IPS DF 6.9 (cell line): ENCODE results near the gene BLM.
"Not testable (repeated sequence)": the region's sequence is repeated elsewhere in the genome, so short reads cannot be mapped to it uniquely, and the experiment has no call there.

Experiments used
- DNase-seq: peaks from one replicate; pipeline ENCODE4 v3.0.0-alpha.2; 2013; ENCODE audit warnings: low read depth, low spot score
- H3K27ac ChIP-seq: one replicate; pipeline ENCODE4 v1.5.1; 2013; ENCODE audit warnings: low read length, control low read depth
- H3K27me3 ChIP-seq: 2 replicates; pipeline ENCODE4 v1.6.1; 2013; ENCODE audit warnings: mild to moderate bottlenecking, low read length; ENCODE audit not compliant: control insufficient read depth, insufficient read depth
- H3K36me3 ChIP-seq: 2 replicates; pipeline ENCODE4 v1.6.1; 2013; ENCODE audit warnings: low read length; ENCODE audit not compliant: control insufficient read depth, insufficient read depth
- H3K4me1 ChIP-seq: 2 replicates; pipeline ENCODE4 v1.6.1; 2013; ENCODE audit warnings: low read length; ENCODE audit not compliant: control insufficient read depth, insufficient read depth
- H3K4me3 ChIP-seq: 2 replicates; pipeline ENCODE4 v1.5.1; 2013; ENCODE audit warnings: mild to moderate bottlenecking, low read length
- H3K9me3 ChIP-seq: 2 replicates; pipeline ENCODE4 v1.6.1; 2013; ENCODE audit warnings: low read length, inconsistent platforms; ENCODE audit not compliant: control insufficient read depth, insufficient read depth
- WGBS: extraction: QIAGEN DNeasy Blood & Tissue Kit; methylation state at CpG from one replicate; pipeline ENCODE4 v1.1.7; 2013; ENCODE audit warnings: mixed read lengths, missing lambda C conversion rate; ENCODE audit not compliant: insufficient read length, insufficient coverage; 5-methylcytosine and 5-hydroxymethylcytosine counted together

The BLM gene

GRCh38 chr15:90681056-90681455 lies 36.1 kb upstream of the BLM start:
- H3K27ac ChIP-seq, result no peak overlapping the region
- no peaks in the 10 kb centered on the region for H3K36me3 ChIP-seq
- no peak overlapping the region for H3K4me3 ChIP-seq
- no peak for DNase-seq
- H3K27me3 ChIP-seq, result no peaks in the 10 kb centered on the region
- no peaks in the 10 kb centered on the region for H3K4me1 ChIP-seq
- H3K9me3 ChIP-seq, result no peaks in the 10 kb centered on the region
- no CpG with 5 or more reads among the region's 1 CpG for WGBS

GRCh38 chr15:90681480-90681879 lies 35.7 kb upstream of the BLM start:
- DNase-seq, result no peak
- Histone ChIP-seq H3K27me3 (no peaks in the 10 kb centered on the region), H3K9me3 (no peaks in the 10 kb centered on the region), H3K4me1 (no peaks in the 10 kb centered on the region), H3K36me3 (no peaks in the 10 kb centered on the region), H3K4me3 (no peak overlapping the region), H3K27ac (no peak overlapping the region)
- WGBS, result no CpG with 5 or more reads among the region's 9 CpGs

- WGBS, result no CpG with 5 or more reads among the region's 10 CpGs
- no peaks in the 10 kb centered on the region for H3K36me3 ChIP-seq
- H3K9me3 ChIP-seq, result no peaks in the 10 kb centered on the region
- no peaks in the 10 kb centered on the region for H3K27me3 ChIP-seq
- H3K4me1 ChIP-seq, result no peaks in the 10 kb centered on the region
- no peak overlapping the region for H3K4me3 ChIP-seq
- H3K27ac ChIP-seq, result no peak overlapping the region
- DNase-seq, result no peak
These were observed 33.8 kb upstream of the BLM start for GRCh38 chr15:90683371-90683770.

- no peaks in the 10 kb centered on the region for H3K36me3 ChIP-seq
- no peaks in the 10 kb centered on the region for H3K9me3 ChIP-seq
- no peak overlapping the region for H3K27ac ChIP-seq
- WGBS, result no CpG with 5 or more reads among the region's 4 CpGs
- H3K4me3 ChIP-seq, result no peak overlapping the region
- no peak for DNase-seq
- no peaks in the 10 kb centered on the region for H3K27me3 ChIP-seq
- H3K4me1 ChIP-seq, result no peaks in the 10 kb centered on the region
These were observed 33.3 kb upstream of the BLM start for GRCh38 chr15:90683876-90684275.

- Histone ChIP-seq H3K9me3 (no peaks in the 10 kb centered on the region), H3K4me3 (no peak overlapping the region), H3K27me3 (no peaks in the 10 kb centered on the region), H3K4me1 (no peaks in the 10 kb centered on the region), H3K27ac (no peak overlapping the region), H3K36me3 (no peaks in the 10 kb centered on the region)
- no peak for DNase-seq
- WGBS, result no CpG with 5 or more reads among the region's 5 CpGs
These were observed 32.9 kb upstream of the BLM start for GRCh38 chr15:90684281-90684680.

- H3K27me3 ChIP-seq, result no peaks in the 10 kb centered on the region
- no peak for DNase-seq
- H3K4me3 ChIP-seq, result no peak overlapping the region
- no peak overlapping the region for H3K27ac ChIP-seq
- H3K4me1 ChIP-seq, result no peaks in the 10 kb centered on the region
- H3K9me3 ChIP-seq, result no peaks in the 10 kb centered on the region
- H3K36me3 ChIP-seq, result no peaks in the 10 kb centered on the region
- no CpG with 5 or more reads among the region's 11 CpGs for WGBS
These were observed 31.3 kb upstream of the BLM start for GRCh38 chr15:90685591-90686434.

- no CpG with 5 or more reads among the region's 3 CpGs for WGBS
- Histone ChIP-seq H3K4me3 (no peak overlapping the region), H3K27ac (no peak overlapping the region), H3K36me3 (no peaks in the 10 kb centered on the region), H3K9me3 (no peaks in the 10 kb centered on the region), H3K27me3 (no peaks in the 10 kb centered on the region), H3K4me1 (no peaks in the 10 kb centered on the region)
- DNase-seq, result no peak
These were observed 30.5 kb upstream of the BLM start for GRCh38 chr15:90686435-90687218.

GRCh38 chr15:90689326-90689961 lies 27.7 kb upstream of the BLM start:
- H3K4me1 ChIP-seq, H3K36me3 ChIP-seq, DNase-seq, H3K9me3 ChIP-seq, H3K4me3 ChIP-seq, H3K27ac ChIP-seq, H3K27me3 ChIP-seq: not testable (repeated sequence)
- WGBS, result no CpG with 5 or more reads among the region's 6 CpGs

- no peaks in the 10 kb centered on the region for H3K36me3 ChIP-seq
- DNase-seq, result no peak
- no peak overlapping the region for H3K4me3 ChIP-seq
- WGBS, result no CpG with 5 or more reads among the region's 2 CpGs
- H3K27ac ChIP-seq, result no peak overlapping the region
- H3K27me3 ChIP-seq, result no peaks in the 10 kb centered on the region
- H3K9me3 ChIP-seq, result no peaks in the 10 kb centered on the region
- H3K4me1 ChIP-seq, result no peaks in the 10 kb centered on the region
These were observed 26.6 kb upstream of the BLM start for GRCh38 chr15:90690585-90690984.

GRCh38 chr15:90691369-90691768 lies 25.8 kb upstream of the BLM start:
- Histone ChIP-seq H3K4me1 (no peaks in the 10 kb centered on the region), H3K27me3 (no peaks in the 10 kb centered on the region), H3K4me3 (no peak overlapping the region), H3K27ac (no peak overlapping the region), H3K9me3 (no peaks in the 10 kb centered on the region), H3K36me3 (no peaks in the 10 kb centered on the region)
- WGBS, result no CpG with 5 or more reads among the region's 4 CpGs
- DNase-seq, result no peak
